ENCODE results near the gene HYAL2. TPM values are rescaled to one million over a fixed set of nuclear protein-coding genes. Genes with fewer than 3 reads are reported as not detected.

Gene HYAL2
- total RNA-seq, 1 experiment from 2014 or later = 12.6 TPM

DNA sequence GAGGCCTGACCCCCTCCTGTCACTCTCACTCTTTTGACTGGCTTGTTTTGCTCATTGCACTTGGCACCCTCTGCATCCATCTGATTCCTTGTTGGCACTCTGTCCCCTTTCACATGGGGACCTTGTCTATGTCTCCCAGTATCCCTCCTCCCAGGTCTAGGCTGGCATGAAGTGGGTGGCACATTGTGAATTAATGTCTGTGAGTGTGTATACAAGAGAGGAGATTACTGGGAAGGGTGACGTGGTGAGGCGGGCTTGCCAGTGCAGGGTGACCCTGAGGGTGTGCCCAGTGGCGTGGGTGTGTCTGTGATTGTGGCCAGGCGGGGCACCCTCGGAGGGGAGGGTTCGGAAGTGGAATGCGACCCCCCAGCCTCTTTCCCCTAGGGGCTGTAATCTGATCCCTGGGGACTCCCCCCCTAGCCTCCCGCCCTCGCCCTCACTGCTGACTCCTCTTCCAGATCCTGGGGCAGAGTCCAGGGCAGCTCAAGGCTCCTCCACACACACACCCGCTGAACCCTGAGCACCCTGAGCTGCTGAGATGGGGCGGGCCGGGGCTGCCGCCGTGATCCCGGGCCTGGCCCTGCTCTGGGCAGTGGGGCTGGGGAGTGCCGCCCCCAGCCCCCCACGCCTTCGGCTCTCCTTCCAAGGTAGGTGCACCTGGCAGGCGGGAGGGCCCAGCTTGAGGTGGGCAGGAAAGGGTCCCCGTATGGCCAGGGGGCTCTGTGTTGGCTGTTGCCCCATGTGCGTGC is 53.7 kb downstream of the HYAL2 start, which contains the start of gene SEMA3B:
Gene SEMA3B, plus strand, starts transcription at position 445 of the 749 bp plus-strand sequence. Its CDS starts 94 bp downstream, at position 539.
- TF ChIP-seq, protein P1, sequence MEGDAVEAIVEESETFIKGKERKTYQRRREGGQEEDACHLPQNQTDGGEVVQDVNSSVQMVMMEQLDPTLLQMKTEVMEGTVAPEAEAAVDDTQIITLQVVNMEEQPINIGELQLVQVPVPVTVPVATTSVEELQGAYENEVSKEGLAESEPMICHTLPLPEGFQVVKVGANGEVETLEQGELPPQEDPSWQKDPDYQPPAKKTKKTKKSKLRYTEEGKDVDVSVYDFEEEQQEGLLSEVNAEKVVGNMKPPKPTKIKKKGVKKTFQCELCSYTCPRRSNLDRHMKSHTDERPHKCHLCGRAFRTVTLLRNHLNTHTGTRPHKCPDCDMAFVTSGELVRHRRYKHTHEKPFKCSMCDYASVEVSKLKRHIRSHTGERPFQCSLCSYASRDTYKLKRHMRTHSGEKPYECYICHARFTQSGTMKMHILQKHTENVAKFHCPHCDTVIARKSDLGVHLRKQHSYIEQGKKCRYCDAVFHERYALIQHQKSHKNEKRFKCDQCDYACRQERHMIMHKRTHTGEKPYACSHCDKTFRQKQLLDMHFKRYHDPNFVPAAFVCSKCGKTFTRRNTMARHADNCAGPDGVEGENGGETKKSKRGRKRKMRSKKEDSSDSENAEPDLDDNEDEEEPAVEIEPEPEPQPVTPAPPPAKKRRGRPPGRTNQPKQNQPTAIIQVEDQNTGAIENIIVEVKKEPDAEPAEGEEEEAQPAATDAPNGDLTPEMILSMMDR (IDR thresholded peaks at IDR 0.05; ENCODE audit: unreplicated experiment) = no peak
- no peaks in the 10 kb centered on the region for H3K9me3 Mint-ChIP-seq (ENCODE audit: unreplicated experiment)
- no TSS peak for BruUV-seq (replicated peaks)
- ChIA-PET POLR2A (interaction anchor here (0.8 to 3.9 kb wide), 6 partner anchors 9 to 59 kb away, joined by 3 to 16 read pairs (median 4); partner anchors contain the start of gene TUSC2), CTCF (interaction anchor here (0.6 to 5.0 kb wide), 10 partner anchors 9 to 157 kb away, joined by 3 to 50 read pairs (median 6); no protein-coding TSS in a partner anchor)
- intact Hi-C loops (cut with micrococcal nuclease) = no loop called here
- peaks cover 39% of the 10 kb centered on the region for H3K4me1 Mint-ChIP-seq (ENCODE audit: insufficient read depth, unreplicated experiment)
- peak within 1 kb of the TSS; percentile 34 for H3K4me3 Mint-ChIP-seq (ENCODE audit: unreplicated experiment)
- H3K36me3 Mint-ChIP-seq (ENCODE audit: insufficient read depth, unreplicated experiment) = peaks cover 5% of the 10 kb centered on the region
- peak; percentile 59 for DNase-seq (ENCODE audit: unreplicated experiment)
- H3K27me3 Mint-ChIP-seq (ENCODE audit: insufficient read depth, unreplicated experiment) = no peaks in the 10 kb centered on the region
- peak within 1 kb of the TSS; percentile 35 for H3K27ac Mint-ChIP-seq (ENCODE audit: low read depth, unreplicated experiment)

DNA sequence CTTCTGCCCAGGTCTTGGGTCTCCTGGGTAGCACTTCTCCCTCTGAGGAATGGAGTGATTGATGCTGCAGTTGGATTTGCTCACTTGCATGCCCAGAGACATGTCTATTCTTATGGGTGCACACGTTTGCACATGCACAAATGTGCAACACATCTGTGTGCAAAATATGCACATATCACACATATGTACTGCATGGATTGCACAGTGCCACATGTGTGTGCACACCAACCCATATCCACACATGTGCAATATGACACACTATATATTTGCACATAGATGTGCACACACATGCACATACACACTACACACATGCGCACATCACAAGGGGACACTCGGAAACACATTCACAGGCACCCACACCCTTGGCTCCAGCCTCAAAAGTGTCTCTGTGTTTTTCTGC is 54.3 kb downstream of the HYAL2 start:
- no peaks in the 10 kb centered on the region for H3K27me3 Mint-ChIP-seq (ENCODE audit: insufficient read depth, unreplicated experiment)
- peak overlapping the region; percentile 34 for H3K4me3 Mint-ChIP-seq (ENCODE audit: unreplicated experiment)
- ChIA-PET CTCF (interaction anchor here (0.6 to 4.7 kb wide), 3 partner anchors 22 to 179 kb away, joined by 3 to 19 read pairs (median 8); no protein-coding TSS in a partner anchor), POLR2A (no interaction called here)
- H3K4me1 Mint-ChIP-seq (ENCODE audit: insufficient read depth, unreplicated experiment) = peaks cover 39% of the 10 kb centered on the region
- no peaks in the 10 kb centered on the region for H3K9me3 Mint-ChIP-seq (ENCODE audit: unreplicated experiment)
- DNase-seq (ENCODE audit: unreplicated experiment) = no peak
- intact Hi-C loops (cut with micrococcal nuclease) = no loop called here
- H3K36me3 Mint-ChIP-seq (ENCODE audit: insufficient read depth, unreplicated experiment) = peaks cover 5% of the 10 kb centered on the region
- TF ChIP-seq, protein P1 (IDR thresholded peaks at IDR 0.05; ENCODE audit: unreplicated experiment) = no peak
- no TSS peak for BruUV-seq (replicated peaks)
- no peak overlapping the region for H3K27ac Mint-ChIP-seq (ENCODE audit: low read depth, unreplicated experiment)

Other genes with a start within 250 kb of the HYAL2 start
- 138 TPM in 2 replicates for gene RBM5, start 233.8 kb downstream of the HYAL2 start, total RNA-seq (2022)
- 34.6 and 51.5 TPM in 2 replicates for gene SEMA3F, start 167.4 kb downstream of the HYAL2 start, total RNA-seq (2022)
- 0.49 TPM in 1 of 2 replicates, not detected in the other for gene GNAT1, start 131.1 kb downstream of the HYAL2 start, total RNA-seq (2022)
- not detected in 2 replicates for gene SLC38A3, start 117.5 kb downstream of the HYAL2 start, total RNA-seq (2022)
- gene GNAI2, start 86.5 kb downstream of the HYAL2 start, total RNA-seq (2022) = 122 and 123 TPM in 2 replicates
- gene SEMA3B, start 53.6 kb downstream of the HYAL2 start, total RNA-seq (2022) = 7.6 and 12.5 TPM in 2 replicates
- gene LSMEM2, start 43.7 kb downstream of the HYAL2 start, total RNA-seq (2022) = 0.20 TPM in 1 of 2 replicates, not detected in the other
- gene IFRD2, start 30.3 kb downstream of the HYAL2 start, total RNA-seq (2022) = 135 and 182 TPM in 2 replicates
- gene HYAL3, start 23.3 kb downstream of the HYAL2 start, total RNA-seq (2022) = 2.3 and 4.7 TPM in 2 replicates
- 11.4 and 12.4 TPM in 2 replicates for gene NAA80, start 23.3 kb downstream of the HYAL2 start, total RNA-seq (2022)
- gene HYAL1, start 19.2 kb downstream of the HYAL2 start, total RNA-seq (2022) = 0.42 and 0.70 TPM in 2 replicates
- 14.5 and 20.4 TPM in 2 replicates for gene TUSC2, start 5.5 kb upstream of the HYAL2 start, total RNA-seq (2022)
- gene RASSF1, start 18.1 kb upstream of the HYAL2 start, total RNA-seq (2022) = 24.3 and 32.0 TPM in 2 replicates
- 0.68 and 1.0 TPM in 2 replicates for gene ZMYND10, start 23.0 kb upstream of the HYAL2 start, total RNA-seq (2022)
- gene NPRL2, start 28.0 kb upstream of the HYAL2 start, total RNA-seq (2022) = 21.1 and 22.1 TPM in 2 replicates
- gene CYB561D2, start 28.1 kb upstream of the HYAL2 start, total RNA-seq (2022) = 24.0 and 24.1 TPM in 2 replicates
- gene TMEM115, start 36.8 kb upstream of the HYAL2 start, total RNA-seq (2022) = 31.9 and 40.3 TPM in 2 replicates
- gene CACNA2D2, start 180.9 kb upstream of the HYAL2 start, total RNA-seq (2022) = not detected in 2 replicates
- gene C3orf18, start 245.0 kb upstream of the HYAL2 start, total RNA-seq (2022) = 1.3 and 1.9 TPM in 2 replicates
- 19.9 and 23.8 TPM in 2 replicates for gene HEMK1, start 246.8 kb upstream of the HYAL2 start, total RNA-seq (2022)